Measurements from ENCODE around the gene HSD17B14. TPM values are rescaled to one million over a fixed set of nuclear protein-coding genes. Genes with fewer than 3 reads are reported as not detected.
A peak's percentile ranks its signal among the peaks of the same experiment; 100 is the strongest.

Gene HSD17B14
- total and polyA plus RNA-seq, 2 donors (not counting 1 experiment from before 2014, with no cell fraction given): 4.5 to 11.1 TPM

DNA sequence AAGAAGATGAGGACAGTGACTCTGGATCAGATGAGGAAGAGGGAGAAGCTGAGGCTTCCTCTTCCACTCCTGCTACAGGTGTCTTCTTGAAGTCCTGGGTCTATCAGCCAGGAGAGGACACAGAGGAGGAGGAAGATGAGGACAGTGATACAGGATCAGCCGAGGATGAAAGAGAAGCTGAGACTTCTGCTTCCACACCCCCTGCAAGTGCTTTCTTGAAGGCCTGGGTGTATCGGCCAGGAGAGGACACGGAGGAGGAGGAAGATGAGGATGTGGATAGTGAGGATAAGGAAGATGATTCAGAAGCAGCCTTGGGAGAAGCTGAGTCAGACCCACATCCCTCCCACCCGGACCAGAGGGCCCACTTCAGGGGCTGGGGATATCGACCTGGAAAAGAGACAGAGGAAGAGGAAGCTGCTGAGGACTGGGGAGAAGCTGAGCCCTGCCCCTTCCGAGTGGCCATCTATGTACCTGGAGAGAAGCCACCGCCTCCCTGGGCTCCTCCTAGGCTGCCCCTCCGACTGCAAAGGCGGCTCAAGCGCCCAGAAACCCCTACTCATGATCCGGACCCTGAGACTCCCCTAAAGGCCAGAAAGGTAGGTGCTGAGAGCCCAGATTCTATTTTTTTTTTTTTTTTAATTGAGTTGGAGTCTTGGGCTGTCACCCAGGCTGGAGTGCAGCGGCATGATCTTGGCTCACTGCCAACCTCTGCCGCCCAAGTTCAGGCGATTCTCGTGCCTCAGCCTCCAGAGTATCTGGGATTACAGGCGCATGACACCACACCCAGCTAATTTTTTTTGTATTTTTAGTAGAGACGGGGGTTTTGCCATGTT is 38.2 kb upstream of the HSD17B14 start:
- H3K36me3 ChIP-seq (ENCODE audit: control insufficient read depth, insufficient read depth, low read length): peaks cover 22% of the 10 kb centered on the region

DNA sequence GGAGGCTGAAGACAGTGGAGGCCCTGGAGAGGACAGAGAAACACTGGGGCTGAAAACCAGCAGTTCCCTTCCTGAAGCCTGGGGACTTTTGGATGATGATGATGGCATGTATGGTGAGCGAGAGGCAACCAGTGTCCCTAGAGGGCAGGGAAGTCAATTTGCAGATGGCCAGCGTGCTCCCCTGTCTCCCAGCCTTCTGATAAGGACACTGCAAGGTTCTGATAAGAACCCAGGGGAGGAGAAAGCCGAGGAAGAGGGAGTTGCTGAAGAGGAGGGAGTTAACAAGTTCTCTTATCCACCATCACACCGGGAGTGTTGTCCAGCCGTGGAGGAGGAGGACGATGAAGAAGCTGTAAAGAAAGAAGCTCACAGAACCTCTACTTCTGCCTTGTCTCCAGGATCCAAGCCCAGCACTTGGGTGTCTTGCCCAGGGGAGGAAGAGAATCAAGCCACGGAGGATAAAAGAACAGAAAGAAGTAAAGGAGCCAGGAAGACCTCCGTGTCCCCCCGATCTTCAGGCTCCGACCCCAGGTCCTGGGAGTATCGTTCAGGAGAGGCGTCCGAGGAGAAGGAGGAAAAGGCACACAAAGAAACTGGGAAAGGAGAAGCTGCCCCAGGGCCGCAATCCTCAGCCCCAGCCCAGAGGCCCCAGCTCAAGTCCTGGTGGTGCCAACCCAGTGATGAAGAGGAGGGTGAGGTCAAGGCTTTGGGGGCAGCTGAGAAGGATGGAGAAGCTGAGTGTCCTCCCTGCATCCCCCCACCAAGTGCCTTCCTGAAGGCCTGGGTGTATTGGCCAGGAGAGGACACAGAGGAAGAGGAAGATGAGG is 37.4 kb upstream of the HSD17B14 start:
- H3K9me3 ChIP-seq (ENCODE audit: control insufficient read depth, insufficient read depth, low read depth, low read length): no peaks in the 10 kb centered on the region
- H3K79me2 ChIP-seq (ENCODE audit: control insufficient read depth, insufficient read depth, low read length): peaks cover 44% of the 10 kb centered on the region
- peak overlapping the region; percentile 94 for H3K4me2 ChIP-seq (ENCODE audit: extremely low read depth, insufficient read depth, low read length)
- no peaks in the 10 kb centered on the region for H3K27me3 ChIP-seq (ENCODE audit: control insufficient read depth, insufficient read depth, low read length)
- H2AFZ ChIP-seq (ENCODE audit: low read length): no peak overlapping the region
- peak overlapping the region; percentile 100 for H3K27ac ChIP-seq (ENCODE audit: insufficient read depth, low read length)
- H4K20me1 ChIP-seq (ENCODE audit: control insufficient read depth, extremely low read depth, insufficient read depth, low read length): no peaks in the 10 kb centered on the region
- peaks cover 4% of the 10 kb centered on the region for H3K4me1 ChIP-seq (ENCODE audit: control insufficient read depth, extremely low read depth, insufficient read depth, low read length)
- H3K4me3 ChIP-seq (replicated peaks in 1 of 4; ENCODE audit: control extremely low read depth in 1 of 4, insufficient read depth in 1 of 4, low read depth in 3 of 4, low read length in 4 of 4): peak overlapping the region; percentile 78 to 99 (median 98)
- peak overlapping the region; percentile 100 for H3K9ac ChIP-seq (ENCODE audit: insufficient read depth, low read length)
- H3K36me3 ChIP-seq (ENCODE audit: control insufficient read depth, insufficient read depth, low read length): peaks cover 22% of the 10 kb centered on the region
- no peak for DNase-seq (ENCODE audit: low read depth in 2 of 2)
- TF ChIP-seq, protein P1, sequence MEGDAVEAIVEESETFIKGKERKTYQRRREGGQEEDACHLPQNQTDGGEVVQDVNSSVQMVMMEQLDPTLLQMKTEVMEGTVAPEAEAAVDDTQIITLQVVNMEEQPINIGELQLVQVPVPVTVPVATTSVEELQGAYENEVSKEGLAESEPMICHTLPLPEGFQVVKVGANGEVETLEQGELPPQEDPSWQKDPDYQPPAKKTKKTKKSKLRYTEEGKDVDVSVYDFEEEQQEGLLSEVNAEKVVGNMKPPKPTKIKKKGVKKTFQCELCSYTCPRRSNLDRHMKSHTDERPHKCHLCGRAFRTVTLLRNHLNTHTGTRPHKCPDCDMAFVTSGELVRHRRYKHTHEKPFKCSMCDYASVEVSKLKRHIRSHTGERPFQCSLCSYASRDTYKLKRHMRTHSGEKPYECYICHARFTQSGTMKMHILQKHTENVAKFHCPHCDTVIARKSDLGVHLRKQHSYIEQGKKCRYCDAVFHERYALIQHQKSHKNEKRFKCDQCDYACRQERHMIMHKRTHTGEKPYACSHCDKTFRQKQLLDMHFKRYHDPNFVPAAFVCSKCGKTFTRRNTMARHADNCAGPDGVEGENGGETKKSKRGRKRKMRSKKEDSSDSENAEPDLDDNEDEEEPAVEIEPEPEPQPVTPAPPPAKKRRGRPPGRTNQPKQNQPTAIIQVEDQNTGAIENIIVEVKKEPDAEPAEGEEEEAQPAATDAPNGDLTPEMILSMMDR (conservative IDR thresholded peaks at IDR 0.05 in 1 of 2, IDR thresholded peaks at IDR 0.05 in 1 of 2; ENCODE audit: low read depth in 1 of 2, low read length in 2 of 2): no peak
- TF ChIP-seq EZH2 (IDR thresholded peaks at IDR 0.05; ENCODE audit: low read length, missing control alignments): no peak

More for the DNA sequence above, 38.2 kb upstream of the HSD17B14 start:
- H3K27ac ChIP-seq (ENCODE audit: insufficient read depth, low read length): peak overlapping the region; percentile 100
- H3K9ac ChIP-seq (ENCODE audit: insufficient read depth, low read length): peak overlapping the region; percentile 100
- peak overlapping the region; percentile 94 for H3K4me2 ChIP-seq (ENCODE audit: extremely low read depth, insufficient read depth, low read length)
- peak overlapping the region; percentile 78 to 99 (median 98) for H3K4me3 ChIP-seq (replicated peaks in 1 of 4; ENCODE audit: control extremely low read depth in 1 of 4, insufficient read depth in 1 of 4, low read depth in 3 of 4, low read length in 4 of 4)
- H3K27me3 ChIP-seq (ENCODE audit: control insufficient read depth, insufficient read depth, low read length): no peaks in the 10 kb centered on the region
- peaks cover 44% of the 10 kb centered on the region for H3K79me2 ChIP-seq (ENCODE audit: control insufficient read depth, insufficient read depth, low read length)
- H3K9me3 ChIP-seq (ENCODE audit: control insufficient read depth, insufficient read depth, low read depth, low read length): no peaks in the 10 kb centered on the region
- peaks cover 3% of the 10 kb centered on the region for H3K4me1 ChIP-seq (ENCODE audit: control insufficient read depth, extremely low read depth, insufficient read depth, low read length)
- no peaks in the 10 kb centered on the region for H4K20me1 ChIP-seq (ENCODE audit: control insufficient read depth, extremely low read depth, insufficient read depth, low read length)
- H2AFZ ChIP-seq (ENCODE audit: low read length): no peak overlapping the region
- peak in 1 of 2 donors; percentile 76 for DNase-seq (ENCODE audit: low read depth in 2 of 2)
- TF ChIP-seq EZH2 (IDR thresholded peaks at IDR 0.05; ENCODE audit: low read length, missing control alignments): no peak
- TF ChIP-seq, protein P1 (conservative IDR thresholded peaks at IDR 0.05 in 1 of 2, IDR thresholded peaks at IDR 0.05 in 1 of 2; ENCODE audit: low read depth in 1 of 2, low read length in 2 of 2): no peak
